SK-N-SH treated with all-trans-retinoic acid at 6 μM for 48 hours (cell line): ENCODE results near the gene HNRNPH2.
A peak's percentile ranks its signal among the peaks of the same experiment; 100 is the strongest.

Experiments
- ATAC-seq: fragments of 200-7000 bp; cut with Tn5 transposase; 3 replicates; pipeline ENCODE4 v1.9.1; 2020; ENCODE audit warnings: mild to moderate bottlenecking, moderate library complexity
- ARNTL ChIP-seq: fragments of 450-650 bp; formaldehyde crosslinking; IDR thresholded peaks from 2 replicates; pipeline ENCODE4 v1.5.0; 2020; ENCODE audit warnings: low read depth, mild to moderate bottlenecking, moderate library complexity, borderline replicate concordance
- BACH2 ChIP-seq: fragments of 250-450 bp; sonication (Bioruptor Pico); IDR thresholded peaks from 2 replicates; pipeline ENCODE4 v1.9.0; 2021; ENCODE audit warnings: mild to moderate bottlenecking, borderline replicate concordance
- CSDC2 ChIP-seq: fragments of 250-450 bp; sonication (Bioruptor Pico); IDR thresholded peaks from 2 replicates; pipeline ENCODE4 v1.5.0; 2020; ENCODE audit warnings: mild to moderate bottlenecking, moderate library complexity
- CSRNP3 ChIP-seq: fragments of 250-450 bp; sonication (Bioruptor Pico); IDR thresholded peaks from 2 replicates; pipeline ENCODE4 v1.5.1; 2021; ENCODE audit warnings: mild to moderate bottlenecking, moderate library complexity
- ESRRG ChIP-seq: fragments of 250-450 bp; sonication (Bioruptor Pico); IDR thresholded peaks from 2 replicates; pipeline ENCODE4 v1.6.1; 2021; ENCODE audit warnings: mild to moderate bottlenecking
- GLIS3 ChIP-seq: fragments of 250-450 bp; sonication (Bioruptor Pico); IDR thresholded peaks from 2 replicates; pipeline ENCODE4 v1.5.0; 2020; ENCODE audit warnings: mild to moderate bottlenecking, moderate library complexity
- ISL1 ChIP-seq: fragments of 250-450 bp; sonication (Bioruptor Pico); IDR thresholded peaks from 2 replicates; pipeline ENCODE4 v2.1.2; 2022; ENCODE audit warnings: mild to moderate bottlenecking, moderate library complexity
- OSR1 ChIP-seq: fragments of 250-450 bp; sonication (Bioruptor Pico); IDR thresholded peaks from 2 replicates; pipeline ENCODE4 v1.8.0; 2022; ENCODE audit warnings: moderate library complexity, mild to moderate bottlenecking, inconsistent platforms
- PATZ1 ChIP-seq: fragments of 250-450 bp; sonication (Bioruptor Pico); IDR thresholded peaks from 2 replicates; pipeline ENCODE4 v1.8.0; 2020; ENCODE audit warnings: mild to moderate bottlenecking, moderate library complexity, borderline replicate concordance
- POU6F1 ChIP-seq: fragments of 250-450 bp; sonication (Bioruptor Pico); IDR thresholded peaks from 2 replicates; pipeline ENCODE4 v1.8.0; 2021; ENCODE audit warnings: low read depth, mild to moderate bottlenecking, moderate library complexity, borderline replicate concordance
- PPARA ChIP-seq: fragments of 250-450 bp; sonication (Bioruptor Pico); IDR thresholded peaks from 2 replicates; pipeline ENCODE4 v1.5.0; 2020; ENCODE audit warnings: mild to moderate bottlenecking, borderline replicate concordance
- RARB ChIP-seq: fragments of 250-450 bp; sonication (Bioruptor Pico); IDR thresholded peaks from 2 replicates; pipeline ENCODE4 v1.8.0; 2021; ENCODE audit warnings: mild to moderate bottlenecking, moderate library complexity
- SNAI2 ChIP-seq: fragments of 250-450 bp; sonication (Bioruptor Pico); IDR thresholded peaks from 2 replicates; pipeline ENCODE4 v1.5.0; 2020; ENCODE audit warnings: mild to moderate bottlenecking, moderate library complexity
- TCF4 ChIP-seq: fragments of 250-450 bp; sonication (Bioruptor Pico); IDR thresholded peaks from 2 replicates; pipeline ENCODE4 v1.8.0; 2021; ENCODE audit warnings: mild to moderate bottlenecking, moderate library complexity, borderline replicate concordance
- TOX ChIP-seq: fragments of 250-450 bp; sonication (Bioruptor Pico); IDR thresholded peaks from 2 replicates; pipeline ENCODE4 v1.8.0; 2021; ENCODE audit warnings: mild to moderate bottlenecking, moderate library complexity, borderline replicate concordance
- TSHZ2 ChIP-seq: fragments of 250-450 bp; sonication (Bioruptor Pico); IDR thresholded peaks from 2 replicates; pipeline ENCODE4 v1.5.0; 2020; ENCODE audit warnings: mild to moderate bottlenecking, moderate library complexity
- ZC3H10 ChIP-seq: fragments of 250-450 bp; sonication (Bioruptor Pico); IDR thresholded peaks from 2 replicates; pipeline ENCODE4 v1.5.1; 2021; ENCODE audit warnings: mild to moderate bottlenecking, moderate library complexity
- ZFP30 ChIP-seq: fragments of 450-650 bp; formaldehyde crosslinking; IDR thresholded peaks from 2 replicates; pipeline ENCODE4 v1.5.0; 2022; ENCODE audit warnings: mild to moderate bottlenecking, moderate library complexity
- ZNF565 ChIP-seq: fragments of 450-650 bp; formaldehyde crosslinking; conservative IDR thresholded peaks from 2 replicates; pipeline ENCODE4 v1.5.0; 2020; ENCODE audit warnings: low read depth, mild to moderate bottlenecking, moderate library complexity
- ZNF70 ChIP-seq: fragments of 450-650 bp; formaldehyde crosslinking; IDR thresholded peaks from 2 replicates; pipeline ENCODE4 v1.5.0; 2020; ENCODE audit warnings: mild to moderate bottlenecking, moderate library complexity
- ZNF8 ChIP-seq: fragments of 450-650 bp; formaldehyde crosslinking; IDR thresholded peaks from 2 replicates; pipeline ENCODE4 v1.5.0; 2020; ENCODE audit warnings: mild to moderate bottlenecking, moderate library complexity

Gene HNRNPH2

GRCh38 chrX:101449279-101449678, 41.3 kb downstream of the HNRNPH2 start:
- no peak for ATAC-seq
- TF ChIP-seq POU6F1 = no peak
- TF ChIP-seq ARNTL (CRISPR knock-in tag) = no peak
- TF ChIP-seq ZFP30 (CRISPR knock-in tag) = peak; percentile 86
- TF ChIP-seq RARB = no peak
- TF ChIP-seq, all 23 proteins: peak for 1

- ATAC-seq = no peak
- no peak for TF ChIP-seq SNAI2
- TF ChIP-seq TOX (CRISPR knock-in tag) = no peak
- no peak for TF ChIP-seq ZC3H10 (CRISPR knock-in tag)
- TF ChIP-seq CSRNP3 (CRISPR knock-in tag) = no peak
- no peak for TF ChIP-seq OSR1 (CRISPR knock-in tag)
- no peak for TF ChIP-seq RARB
- no peak for TF ChIP-seq GLIS3 (CRISPR knock-in tag)
- no peak for TF ChIP-seq PATZ1 (CRISPR knock-in tag)
- no peak for TF ChIP-seq ISL1 (CRISPR knock-in tag)
- no peak for TF ChIP-seq POU6F1
- TF ChIP-seq BACH2 (CRISPR knock-in tag) = no peak
- no peak for TF ChIP-seq TSHZ2
- TF ChIP-seq ZFP30 (CRISPR knock-in tag) = no peak
- no peak for TF ChIP-seq PPARA (CRISPR knock-in tag)
- no peak for TF ChIP-seq ZNF70 (CRISPR knock-in tag)
- no peak for TF ChIP-seq ZNF8
- TF ChIP-seq ZNF565 = no peak
- no peak for TF ChIP-seq ESRRG (CRISPR knock-in tag)
Observed at GRCh38 chrX:101450085-101450484, 42.1 kb downstream of the HNRNPH2 start.

GRCh38 chrX:101450961-101451360, 42.9 kb downstream of the HNRNPH2 start:
- ATAC-seq = peak; percentile 65
- no peak for TF ChIP-seq ISL1 (CRISPR knock-in tag)
- TF ChIP-seq ZNF565 = no peak
- no peak for TF ChIP-seq TCF4 (CRISPR knock-in tag)
- no peak for TF ChIP-seq CSDC2 (CRISPR knock-in tag)
- no peak for TF ChIP-seq PATZ1 (CRISPR knock-in tag)
- TF ChIP-seq ESRRG (CRISPR knock-in tag) = no peak
- TF ChIP-seq BACH2 (CRISPR knock-in tag) = no peak
- no peak for TF ChIP-seq ZFP30 (CRISPR knock-in tag)
- TF ChIP-seq ZNF8 = no peak
